GM12801 (cell line): ENCODE results near the gene RIC3.

Source experiments
- CTCF ChIP-seq: IDR thresholded peaks from one replicate; pipeline ENCODE4 v1.5.1; 2011; ENCODE audit warnings: control low read depth; ENCODE audit not compliant: insufficient read length; ENCODE audit errors: extremely low read depth

Gene RIC3

GRCh38 chr11:8138526-8138925 lies 30.3 kb downstream of the RIC3 start:
- TF ChIP-seq CTCF, result no peak

GRCh38 chr11:8127447-8127846 lies 41.4 kb downstream of the RIC3 start:
- TF ChIP-seq CTCF, result no peak

- no peak for TF ChIP-seq CTCF
Measured at GRCh38 chr11:8126649-8127289, 42.1 kb downstream of the RIC3 start.

- no peak for TF ChIP-seq CTCF
Measured at GRCh38 chr11:8122173-8122764, 46.6 kb downstream of the RIC3 start.

GRCh38 chr11:8111636-8112035 lies 57.2 kb downstream of the RIC3 start:
- TF ChIP-seq CTCF, result no peak

GRCh38 chr11:8110396-8110795 lies 58.4 kb downstream of the RIC3 start:
- no peak for TF ChIP-seq CTCF

- no peak for TF ChIP-seq CTCF
Measured at GRCh38 chr11:8109675-8110074, 59.1 kb downstream of the RIC3 start.
